PC-9 (cell line): ENCODE measurements around the gene KIF5C. TPM values are rescaled to one million over a fixed set of nuclear protein-coding genes. Genes with fewer than 3 reads are reported as not detected.

Experiments
- BruUV-seq: library from RNA; stranded (reverse); fragments of 400-500 nt; replicated peaks from 2 replicates; lab custom pipeline; 2021; lab: Mats Ljungman, UMichigan
- CTCF ChIA-PET: fragments of 300-600 bp; sonication (Branson Sonifier 250); formaldehyde crosslinking; loops from one replicate; lab custom pipeline; 2022; ENCODE audit warnings: antibody characterized with exemption; lab: Charles Lee
- POLR2A ChIA-PET: fragments of 300-600 bp; sonication (Branson Sonifier 250); formaldehyde crosslinking; loops from one replicate; lab custom pipeline; 2022; ENCODE audit warnings: antibody characterized with exemption; ENCODE audit not compliant: unreplicated experiment; lab: Charles Lee
- DNase-seq, 2 experiments: peaks; one replicate each; pipeline versions ENCODE4 v3.0.0 to v3.0.0-alpha.2; 2015 to 2022; ENCODE audit warnings: mixed read lengths in 1 of 2
- H2AFZ ChIP-seq: fragments of 200-600 bp; sonication (generic); 2 replicates; pipeline ENCODE4 v1.8.1; 2017; ENCODE audit warnings: antibody characterized with exemption
- H3F3A ChIP-seq: fragments of 200-600 bp; sonication (generic); 2 replicates; pipeline ENCODE4 v1.8.1; 2017; ENCODE audit warnings: antibody characterized with exemption, mild to moderate bottlenecking, low read depth; ENCODE audit not compliant: insufficient read depth
- H3K27ac ChIP-seq: fragments of 200-600 bp; sonication (generic); 2 replicates; pipeline ENCODE4 v1.6.1; 2016; ENCODE audit warnings: mixed run types
- H3K27me3 ChIP-seq: fragments of 200-600 bp; sonication (generic); 2 replicates; pipeline ENCODE4 v1.6.1; 2016; ENCODE audit warnings: low read depth, mixed run types; ENCODE audit not compliant: insufficient read depth
- H3K36me3 ChIP-seq: fragments of 200-600 bp; sonication (generic); 2 replicates; pipeline ENCODE4 v1.6.1; 2016; ENCODE audit warnings: low read depth, mixed run types
- H3K4me1 ChIP-seq: fragments of 200-600 bp; sonication (generic); replicated peaks from 2 replicates; pipeline ENCODE4 v1.6.1; 2016; ENCODE audit warnings: mixed run types; ENCODE audit not compliant: insufficient read depth
- H3K4me2 ChIP-seq: fragments of 200-600 bp; sonication (generic); 2 replicates; pipeline ENCODE4 v1.6.1; 2017; ENCODE audit warnings: mixed run types
- H3K4me3 ChIP-seq: fragments of 200-600 bp; sonication (generic); 2 replicates; pipeline ENCODE4 v1.6.1; 2016; ENCODE audit warnings: mixed run types
- H3K79me2 ChIP-seq: fragments of 200-600 bp; sonication (generic); 2 replicates; pipeline ENCODE4 v1.6.1; 2017; ENCODE audit warnings: low read depth, mixed run types
- H3K9me2 ChIP-seq: fragments of 200-600 bp; sonication (generic); 2 replicates; pipeline ENCODE4 v1.8.1; 2017; ENCODE audit warnings: mild to moderate bottlenecking; ENCODE audit not compliant: insufficient read depth
- H3K9me3 ChIP-seq: fragments of 200-600 bp; sonication (generic); 2 replicates; pipeline ENCODE4 v1.8.1; 2016; ENCODE audit warnings: low read depth; ENCODE audit not compliant: insufficient read depth
- H4K20me1 ChIP-seq: fragments of 200-600 bp; sonication (generic); 2 replicates; pipeline ENCODE4 v1.8.1; 2017; ENCODE audit not compliant: insufficient read depth
- CTCF ChIP-seq: fragments of 200-600 bp; sonication (generic); conservative IDR thresholded peaks from 2 replicates; pipeline ENCODE4 v1.6.1; 2017; ENCODE audit warnings: mixed run types, antibody characterized with exemption, mild to moderate bottlenecking, moderate library complexity
- EZH2 ChIP-seq: fragments of 200-600 bp; sonication (generic); IDR thresholded peaks from 2 replicates; pipeline ENCODE4 v1.8.0; 2017; ENCODE audit warnings: antibody characterized with exemption, low read depth
- intact Hi-C: fragments of 100-400 bp; cut with micrococcal nuclease; formaldehyde crosslinking; loops from one replicate; pipeline ENCODE4 v1.10.0; 2022; ENCODE audit not compliant: unreplicated experiment
- total RNA-seq: library from RNA; stranded (reverse); gene quantifications from 2 replicates; pipeline ENCODE4 v1.2.3, GENCODE V29; 2021

Gene KIF5C
- total RNA-seq, 1 experiment from 2014 or later: 0.07 TPM

- no peak overlapping the region for H3K4me3 ChIP-seq
- CTCF ChIA-PET: no interaction called here
- TF ChIP-seq EZH2 (no peak), CTCF (no peak)
- intact Hi-C loops: no loop called here
- no peaks in the 10 kb centered on the region for H3K27me3 ChIP-seq
- no peaks in the 10 kb centered on the region for H3K4me1 ChIP-seq
- DNase-seq: no peak
- no peaks in the 10 kb centered on the region for H3K9me2 ChIP-seq
- no peaks in the 10 kb centered on the region for H3F3A ChIP-seq
- no peaks in the 10 kb centered on the region for H3K9me3 ChIP-seq
- H3K27ac ChIP-seq: no peak overlapping the region
- BruUV-seq: no TSS peak
- no peak overlapping the region for H2AFZ ChIP-seq
- no peaks in the 10 kb centered on the region for H3K79me2 ChIP-seq
- H3K4me2 ChIP-seq: no peak overlapping the region
- H4K20me1 ChIP-seq: no peaks in the 10 kb centered on the region
- H3K36me3 ChIP-seq: no peaks in the 10 kb centered on the region
- POLR2A ChIA-PET: no interaction called here
Observed at GRCh38 chr2:149005471-149006077, 130.5 kb downstream of the KIF5C start.

GRCh38 chr2:149006883-149007543, 132.0 kb downstream of the KIF5C start:
- no peaks in the 10 kb centered on the region for H3K9me3 ChIP-seq
- H4K20me1 ChIP-seq: no peaks in the 10 kb centered on the region
- H3K9me2 ChIP-seq: no peaks in the 10 kb centered on the region
- H3F3A ChIP-seq: no peaks in the 10 kb centered on the region
- H3K36me3 ChIP-seq: no peaks in the 10 kb centered on the region
- POLR2A ChIA-PET: no interaction called here
- DNase-seq: no peak
- H3K79me2 ChIP-seq: no peaks in the 10 kb centered on the region
- H3K4me3 ChIP-seq: no peak overlapping the region
- no peak overlapping the region for H2AFZ ChIP-seq
- CTCF ChIA-PET: no interaction called here
- no peaks in the 10 kb centered on the region for H3K4me1 ChIP-seq
- H3K27me3 ChIP-seq: no peaks in the 10 kb centered on the region
- TF ChIP-seq EZH2: no peak
- no peak for TF ChIP-seq CTCF
- intact Hi-C loops: no loop called here
- H3K4me2 ChIP-seq: no peak overlapping the region
- H3K27ac ChIP-seq: no peak overlapping the region
- BruUV-seq: no TSS peak

GRCh38 chr2:149008381-149008780, 133.4 kb downstream of the KIF5C start:
- no peak for TF ChIP-seq CTCF
- TF ChIP-seq EZH2: no peak
- ChIA-PET POLR2A (no interaction called here), CTCF (interaction anchor here (0.6 kb wide), 1 partner anchor 897 kb away, joined by 3 read pairs; no protein-coding TSS in a partner anchor)
- Histone ChIP-seq H3K4me3 (no peak overlapping the region), H3K4me2 (no peak overlapping the region), H2AFZ (no peak overlapping the region), H4K20me1 (no peaks in the 10 kb centered on the region), H3F3A (no peaks in the 10 kb centered on the region), H3K9me3 (no peaks in the 10 kb centered on the region), H3K36me3 (no peaks in the 10 kb centered on the region), H3K9me2 (no peaks in the 10 kb centered on the region), H3K27ac (no peak overlapping the region), H3K27me3 (no peaks in the 10 kb centered on the region), H3K79me2 (no peaks in the 10 kb centered on the region), H3K4me1 (no peaks in the 10 kb centered on the region)
- BruUV-seq: no TSS peak
- intact Hi-C loops: no loop called here
- DNase-seq: no peak
